ENCODE measurements around the gene CLIP2. TPM values are rescaled to one million over a fixed set of nuclear protein-coding genes. Genes with fewer than 3 reads are reported as not detected.

CLIP2 gene
- total RNA-seq, 4 donors from 2014 or later, result 35.4 to 212 (median 76.6) TPM

- Histone ChIP-seq H3K36me3 (peaks cover 0 to 66% (median 0%) of the 10 kb centered on the region in 3 donors), H3K27ac (peak overlapping the region in 1 of 4 donors; percentile 25), H3K4me3 (no peak overlapping the region), H3K4me1 (no peaks in the 10 kb centered on the region), H3K9me3 (peaks cover 0 to 3% (median 0%) of the 10 kb centered on the region in 4 donors), H3K27me3 (no peaks in the 10 kb centered on the region)
- peak in 1 of 3 donors; percentile 63 for DNase-seq
- no peak for TF ChIP-seq CTCF (IDR thresholded peaks at IDR 0.05)
- TF ChIP-seq POLR2A (IDR thresholded peaks at IDR 0.05), result no peak
Measured at GRCh38 chr7:74355091-74355490, 65.9 kb downstream of the CLIP2 start.

GRCh38 chr7:74356589-74357315 is 67.5 kb downstream of the CLIP2 start:
- TF ChIP-seq POLR2A (IDR thresholded peaks at IDR 0.05), result no peak
- no peak for TF ChIP-seq CTCF (IDR thresholded peaks at IDR 0.05)
- H3K4me1 ChIP-seq, result no peaks in the 10 kb centered on the region
- H3K4me3 ChIP-seq, result no peak overlapping the region
- peaks cover 0 to 77% (median 0%) of the 10 kb centered on the region in 3 donors for H3K36me3 ChIP-seq
- DNase-seq, result no peak
- H3K27me3 ChIP-seq, result no peaks in the 10 kb centered on the region
- H3K9me3 ChIP-seq, result peaks cover 0 to 3% (median 0%) of the 10 kb centered on the region in 4 donors
- H3K27ac ChIP-seq, result no peak overlapping the region

GRCh38 chr7:74360008-74360407 is 70.8 kb downstream of the CLIP2 start:
- Histone ChIP-seq H3K36me3 (peaks cover 0 to 80% (median 0%) of the 10 kb centered on the region in 3 donors), H3K27me3 (no peaks in the 10 kb centered on the region), H3K4me3 (no peak overlapping the region), H3K27ac (no peak overlapping the region), H3K4me1 (peaks cover 0 to under 1% (median 0%) of the 10 kb centered on the region in 4 donors), H3K9me3 (peaks cover 0 to 3% (median 0%) of the 10 kb centered on the region in 4 donors)
- TF ChIP-seq CTCF (IDR thresholded peaks at IDR 0.05), result no peak
- DNase-seq, result no peak

GRCh38 chr7:74362266-74362665 is 73.1 kb downstream of the CLIP2 start:
- Histone ChIP-seq H3K27ac (no peak overlapping the region), H3K36me3 (peaks cover 0 to 57% (median 0%) of the 10 kb centered on the region in 3 donors), H3K4me3 (no peak overlapping the region), H3K27me3 (no peaks in the 10 kb centered on the region), H3K4me1 (peaks cover 0 to 12% (median 0%) of the 10 kb centered on the region in 4 donors), H3K9me3 (no peaks in the 10 kb centered on the region)
- TF ChIP-seq POLR2A (IDR thresholded peaks at IDR 0.05) (no peak), CTCF (IDR thresholded peaks at IDR 0.05) (no peak)
- DNase-seq, result no peak

GRCh38 chr7:74364061-74364460 is 74.9 kb downstream of the CLIP2 start:
- peaks cover 0 to 42% (median 0%) of the 10 kb centered on the region in 3 donors for H3K36me3 ChIP-seq
- TF ChIP-seq CTCF (IDR thresholded peaks at IDR 0.05), result no peak
- TF ChIP-seq POLR2A (IDR thresholded peaks at IDR 0.05), result no peak
- H3K4me3 ChIP-seq, result no peak overlapping the region
- H3K27ac ChIP-seq, result no peak overlapping the region
- H3K4me1 ChIP-seq, result peaks cover 0 to 12% (median 0%) of the 10 kb centered on the region in 4 donors
- no peak for DNase-seq
- H3K9me3 ChIP-seq, result no peaks in the 10 kb centered on the region
- no peaks in the 10 kb centered on the region for H3K27me3 ChIP-seq

Data from Peyer's patch (tissue), 4 donors.